Fibroblast of the conjunctiva (primary cell): Measurements from ENCODE around the gene GRIN1.
"Not testable (repeated sequence)": the region's sequence is repeated elsewhere in the genome, so short reads cannot be mapped to it uniquely, and the experiment has no call there.

Experiments used
- DNase-seq: peaks from one replicate; pipeline ENCODE4 v3.0.0-alpha.2; 2010; ENCODE audit warnings: low read depth

The GRIN1 gene

GRCh38 chr9:137111788-137112563, 27.0 kb upstream of the GRIN1 start:
- DNase-seq, result no peak

- DNase-seq, result no peak
Observed at GRCh38 chr9:137112564-137113384, 26.2 kb upstream of the GRIN1 start.

- no peak for DNase-seq
Observed at GRCh38 chr9:137113385-137114159, 25.4 kb upstream of the GRIN1 start.

- no peak for DNase-seq
Observed at GRCh38 chr9:137114220-137114612, 24.7 kb upstream of the GRIN1 start.

- DNase-seq, result no peak
Observed at GRCh38 chr9:137114613-137115393, 24.2 kb upstream of the GRIN1 start, which contains the start of gene DPP7. Gene DPP7 (minus strand): TSS chr9:137114733. CDS start chr9:137114713, 20 bp downstream.

- no peak for DNase-seq
Observed at GRCh38 chr9:137115394-137116026, 23.4 kb upstream of the GRIN1 start.

- no peak for DNase-seq
Observed at GRCh38 chr9:137116027-137116507, 22.9 kb upstream of the GRIN1 start.

GRCh38 chr9:137116728-137117127, 22.2 kb upstream of the GRIN1 start:
- DNase-seq, result no peak

GRCh38 chr9:137117269-137117731, 21.7 kb upstream of the GRIN1 start:
- no peak for DNase-seq

GRCh38 chr9:137118092-137118603, 20.8 kb upstream of the GRIN1 start:
- not testable (repeated sequence) for DNase-seq

GRCh38 chr9:137121927-137122795, 16.8 kb upstream of the GRIN1 start:
- not testable (repeated sequence) for DNase-seq

- DNase-seq, result not testable (repeated sequence)
Observed at GRCh38 chr9:137122796-137123467, 16.0 kb upstream of the GRIN1 start.

- no peak for DNase-seq
Observed at GRCh38 chr9:137123468-137123837, 15.5 kb upstream of the GRIN1 start.

GRCh38 chr9:137123952-137124462, 14.9 kb upstream of the GRIN1 start:
- not testable (repeated sequence) for DNase-seq

GRCh38 chr9:137126786-137127185, 12.2 kb upstream of the GRIN1 start:
- DNase-seq, result no peak

GRCh38 chr9:137127301-137128157, 11.4 kb upstream of the GRIN1 start:
- no peak for DNase-seq

- DNase-seq, result no peak
Observed at GRCh38 chr9:137128158-137128861, 10.6 kb upstream of the GRIN1 start.
